PC-3 (cell line): ENCODE data around the gene MRPL45.

Experiments used
- CTCF ChIP-seq: fragments of 300-600 bp; sonication (generic); conservative IDR thresholded peaks from 2 replicates; pipeline ENCODE4 v1.5.1; 2017; ENCODE audit warnings: antibody characterized with exemption, low read depth, mild to moderate bottlenecking, low read length
- EZH2 ChIP-seq: fragments of 300-600 bp; sonication (generic); IDR thresholded peaks from one replicate; pipeline ENCODE4 v1.6.1; 2017; ENCODE audit warnings: antibody characterized with exemption, mild to moderate bottlenecking, low read length; ENCODE audit not compliant: unreplicated experiment

- no peak for TF ChIP-seq CTCF
- TF ChIP-seq EZH2, result no peak
Measured at GRCh38 chr17:38332735-38333134, 35.8 kb downstream of the MRPL45 start.
